Measurements from ENCODE around the gene SARDH. TPM values are rescaled to one million over a fixed set of nuclear protein-coding genes. Genes with fewer than 3 reads are reported as not detected.

The SARDH gene
- total RNA-seq, 4 donors from 2014 or later = 0.62 to 2.3 (median 1.2) TPM; not detected in 1

DNA sequence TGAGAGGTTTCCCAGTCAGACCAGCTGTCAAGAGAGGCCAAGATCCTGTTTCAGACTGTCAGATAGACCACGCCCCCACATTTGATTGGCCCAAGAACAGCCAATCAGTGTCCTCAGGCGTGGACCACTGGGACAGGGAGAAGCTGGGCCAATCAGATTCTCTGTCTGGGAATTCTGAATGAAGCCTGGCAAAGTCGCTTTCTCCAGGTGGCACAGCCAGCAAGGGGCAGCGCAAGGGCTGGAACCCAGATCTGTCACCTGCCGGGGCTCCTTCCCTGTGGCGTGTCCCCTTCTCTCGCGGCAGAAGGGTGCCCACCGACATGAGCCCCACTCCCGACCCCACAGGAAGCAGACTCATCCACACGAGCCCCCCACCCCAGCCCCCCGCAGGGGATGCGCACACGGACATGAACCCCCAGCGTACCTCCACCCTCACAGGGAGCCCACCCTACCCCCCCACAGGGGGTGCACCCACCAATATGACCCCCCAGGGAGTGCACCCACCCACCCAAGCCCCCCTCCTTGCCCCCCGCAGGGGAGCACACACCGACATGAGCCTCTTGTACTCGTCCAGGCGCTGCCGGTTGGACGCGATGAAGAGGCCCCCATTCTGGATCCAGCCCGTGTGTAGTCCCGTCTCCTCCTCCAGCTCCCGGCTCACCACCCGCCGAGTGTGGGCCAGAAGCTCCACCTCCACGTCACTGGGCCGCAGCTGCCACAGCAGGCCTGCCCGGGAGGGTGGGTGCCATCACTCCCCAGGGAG lies 6.1 kb downstream of the SARDH start:
- no peaks in the 10 kb centered on the region for H3K9me3 ChIP-seq
- H3K27me3 ChIP-seq = peaks cover 13% of the 10 kb centered on the region
- ATAC-seq = no peak
- 50% methylated on average over 2 of the region's 30 CpGs; no CpG with 5 or more reads in 1 of the 2 donors for WGBS, 2 donors (ENCODE audit: low coverage in 1 of 2)
- no peak for TF ChIP-seq POLR2A (IDR thresholded peaks at IDR 0.05)
- TF ChIP-seq, protein P1, sequence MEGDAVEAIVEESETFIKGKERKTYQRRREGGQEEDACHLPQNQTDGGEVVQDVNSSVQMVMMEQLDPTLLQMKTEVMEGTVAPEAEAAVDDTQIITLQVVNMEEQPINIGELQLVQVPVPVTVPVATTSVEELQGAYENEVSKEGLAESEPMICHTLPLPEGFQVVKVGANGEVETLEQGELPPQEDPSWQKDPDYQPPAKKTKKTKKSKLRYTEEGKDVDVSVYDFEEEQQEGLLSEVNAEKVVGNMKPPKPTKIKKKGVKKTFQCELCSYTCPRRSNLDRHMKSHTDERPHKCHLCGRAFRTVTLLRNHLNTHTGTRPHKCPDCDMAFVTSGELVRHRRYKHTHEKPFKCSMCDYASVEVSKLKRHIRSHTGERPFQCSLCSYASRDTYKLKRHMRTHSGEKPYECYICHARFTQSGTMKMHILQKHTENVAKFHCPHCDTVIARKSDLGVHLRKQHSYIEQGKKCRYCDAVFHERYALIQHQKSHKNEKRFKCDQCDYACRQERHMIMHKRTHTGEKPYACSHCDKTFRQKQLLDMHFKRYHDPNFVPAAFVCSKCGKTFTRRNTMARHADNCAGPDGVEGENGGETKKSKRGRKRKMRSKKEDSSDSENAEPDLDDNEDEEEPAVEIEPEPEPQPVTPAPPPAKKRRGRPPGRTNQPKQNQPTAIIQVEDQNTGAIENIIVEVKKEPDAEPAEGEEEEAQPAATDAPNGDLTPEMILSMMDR (IDR thresholded peaks at IDR 0.05) = no peak
- TF ChIP-seq POLR2AphosphoS5 (IDR thresholded peaks at IDR 0.05) = no peak
- no peak for TF ChIP-seq EP300 (IDR thresholded peaks at IDR 0.05)
- H3K4me1 ChIP-seq = peaks cover 0 to 1% (median 0%) of the 10 kb centered on the region in 3 donors
- no peak overlapping the region for H3K27ac ChIP-seq
- H3K4me3 ChIP-seq = no peak overlapping the region
- no peaks in the 10 kb centered on the region for H3K36me3 ChIP-seq

DNA sequence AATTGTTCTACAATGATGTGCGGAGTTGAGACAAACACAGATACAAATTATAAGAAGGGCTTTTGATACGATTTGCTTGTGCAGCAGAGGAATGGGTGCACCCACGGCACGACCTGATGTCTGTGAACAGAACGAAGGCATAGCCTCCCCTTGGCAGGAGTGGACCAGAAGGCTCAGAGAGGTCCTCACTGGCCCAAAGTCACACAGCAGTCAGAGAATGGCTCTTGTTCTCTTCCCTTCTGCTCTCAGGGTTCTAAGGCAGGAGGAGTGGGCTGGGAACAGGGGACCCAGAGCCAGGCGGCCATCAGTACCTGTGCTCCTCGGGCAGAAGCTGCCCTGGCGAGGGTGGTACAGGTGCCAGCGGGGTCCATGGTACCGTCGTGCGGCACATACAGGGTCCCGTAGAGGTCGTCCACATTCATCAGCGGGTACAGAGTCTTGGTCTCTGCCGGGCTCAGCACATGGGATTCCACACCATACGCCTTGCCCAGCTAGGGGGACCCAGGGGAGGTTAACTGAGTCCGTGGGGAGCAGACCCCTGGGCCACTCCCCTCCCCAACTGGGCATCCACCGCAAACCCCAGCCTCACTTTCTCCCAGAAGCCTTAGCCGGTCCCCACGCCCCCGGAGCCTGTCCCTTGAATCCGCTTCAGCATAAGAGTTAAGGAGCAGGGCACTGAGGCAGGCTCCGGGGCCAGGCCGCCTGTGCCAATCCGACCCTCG lies 7.0 kb downstream of the SARDH start:
- no peak for ATAC-seq
- no peak overlapping the region for H3K27ac ChIP-seq
- H3K27me3 ChIP-seq = peaks cover 14% of the 10 kb centered on the region
- H3K9me3 ChIP-seq = no peaks in the 10 kb centered on the region
- TF ChIP-seq POLR2AphosphoS5 (IDR thresholded peaks at IDR 0.05) (no peak), EP300 (IDR thresholded peaks at IDR 0.05) (no peak), POLR2A (IDR thresholded peaks at IDR 0.05) (no peak)
- TF ChIP-seq, protein P1 (IDR thresholded peaks at IDR 0.05) = no peak
- no peak overlapping the region for H3K4me3 ChIP-seq
- WGBS, 2 donors (ENCODE audit: low coverage in 1 of 2) = 75 to 89% methylated on average over 4 to 8 of the region's 27 CpGs
- H3K4me1 ChIP-seq = no peaks in the 10 kb centered on the region
- H3K36me3 ChIP-seq = no peaks in the 10 kb centered on the region

DNA sequence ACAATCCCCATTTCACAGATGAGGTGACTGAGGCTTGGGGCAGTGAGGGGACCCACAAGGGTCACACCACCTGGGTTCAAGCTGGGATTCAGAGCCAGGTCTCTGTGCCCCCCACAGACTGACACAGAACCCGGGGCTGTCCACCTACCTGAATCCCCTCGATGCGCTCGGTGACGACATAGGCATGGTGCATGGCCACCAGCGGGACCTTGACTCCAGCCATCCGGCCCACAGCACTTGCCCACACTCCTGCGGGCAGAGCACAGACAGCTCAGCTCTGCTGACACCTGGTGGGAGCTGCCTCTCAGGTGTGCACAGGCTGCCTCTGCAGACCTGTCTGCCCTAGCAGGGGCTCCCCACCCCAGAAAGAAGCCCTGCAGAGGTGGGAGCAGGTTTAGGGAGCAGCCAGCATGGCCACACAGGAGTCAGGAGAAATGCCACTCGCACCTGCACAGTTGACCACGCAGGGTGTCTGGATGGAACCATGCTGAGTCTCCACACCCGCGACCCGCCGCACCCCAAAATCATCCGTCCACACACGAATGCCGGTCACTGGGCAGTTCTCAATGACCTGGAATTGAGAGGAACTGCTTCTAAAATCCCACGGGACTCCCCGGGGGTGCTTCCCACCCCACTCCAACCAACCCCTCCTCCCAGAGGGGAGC lies 8.4 kb downstream of the SARDH start:
- WGBS, 2 donors (ENCODE audit: low coverage in 1 of 2) = 93% methylated on average over 3 of the region's 19 CpGs; no CpG with 5 or more reads in 1 of the 2 donors
- H3K9me3 ChIP-seq = no peaks in the 10 kb centered on the region
- H3K4me3 ChIP-seq = no peak overlapping the region
- peaks cover 14% of the 10 kb centered on the region for H3K27me3 ChIP-seq
- ATAC-seq = no peak
- H3K4me1 ChIP-seq = no peaks in the 10 kb centered on the region
- no peaks in the 10 kb centered on the region for H3K36me3 ChIP-seq
- no peak overlapping the region for H3K27ac ChIP-seq
- TF ChIP-seq POLR2A (IDR thresholded peaks at IDR 0.05) (no peak), POLR2AphosphoS5 (IDR thresholded peaks at IDR 0.05) (no peak), EP300 (IDR thresholded peaks at IDR 0.05) (no peak)
- TF ChIP-seq, protein P1 (IDR thresholded peaks at IDR 0.05) = no peak

DNA sequence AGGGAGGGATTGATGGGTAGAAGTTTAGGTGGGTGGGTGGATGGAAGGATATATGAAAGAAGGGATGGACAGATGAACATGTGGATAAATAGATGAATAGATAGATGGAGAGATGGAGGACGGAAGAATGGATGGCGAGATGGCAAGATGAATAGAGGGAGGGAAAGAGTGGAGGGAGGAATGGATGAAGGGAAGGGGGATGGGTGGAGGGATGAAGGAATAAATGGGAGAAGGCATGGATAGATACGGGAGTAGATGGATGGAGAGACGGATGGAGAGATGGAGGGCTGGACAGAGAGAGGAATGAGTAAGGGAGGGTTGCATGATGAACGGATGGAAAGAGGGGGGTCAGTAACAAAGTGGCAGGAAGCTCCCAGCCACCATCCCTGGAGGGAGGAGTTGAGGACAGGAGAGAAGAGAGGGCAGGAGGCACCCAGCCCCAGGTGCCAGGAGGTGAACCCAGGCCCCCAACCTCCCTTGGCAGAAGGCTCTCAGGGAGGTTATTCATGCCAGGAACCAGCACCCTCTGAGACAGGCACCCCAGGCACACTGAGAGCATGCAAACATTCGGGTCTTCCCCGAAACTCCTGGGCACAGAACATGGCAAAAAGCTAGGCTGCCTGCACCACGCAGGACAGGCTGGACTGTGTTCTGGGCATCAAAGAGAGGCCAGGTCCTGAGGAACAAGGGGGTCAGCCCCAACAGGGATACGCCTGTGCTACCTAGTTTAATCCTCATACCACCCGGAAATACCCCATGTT lies 9.1 kb downstream of the SARDH start:
- no peak overlapping the region for H3K27ac ChIP-seq
- TF ChIP-seq EP300 (IDR thresholded peaks at IDR 0.05) (no peak), POLR2A (IDR thresholded peaks at IDR 0.05) (no peak), POLR2AphosphoS5 (IDR thresholded peaks at IDR 0.05) (no peak)
- TF ChIP-seq, protein P1 (IDR thresholded peaks at IDR 0.05) = no peak
- 67 to 77% methylated on average over 4 to 5 of the region's 10 CpGs for WGBS, 2 donors (ENCODE audit: low coverage in 1 of 2)
- H3K27me3 ChIP-seq = peaks cover 14% of the 10 kb centered on the region
- H3K36me3 ChIP-seq = no peaks in the 10 kb centered on the region
- H3K4me3 ChIP-seq = no peak overlapping the region
- H3K4me1 ChIP-seq = no peaks in the 10 kb centered on the region
- H3K9me3 ChIP-seq = no peaks in the 10 kb centered on the region
- no peak for ATAC-seq
